K562 (cell line): ENCODE data around the gene CNDP1. TPM values are rescaled to one million over a fixed set of nuclear protein-coding genes. Genes with fewer than 3 reads are reported as not detected.

Source experiments
- DNMT1 ChIP-seq: fragments of 450-650 bp; IDR thresholded peaks from 2 replicates; pipeline ENCODE4 v1.6.1; 2016; ENCODE audit warnings: antibody characterized with exemption, mild to moderate bottlenecking
- E2F8 ChIP-seq: fragments of 450-650 bp; IDR thresholded peaks from 2 replicates; pipeline ENCODE4 v1.7.1; 2018; ENCODE audit warnings: mild to moderate bottlenecking, low read depth; ENCODE audit not compliant: partially characterized antibody
- EP300 ChIP-seq: IDR thresholded peaks from 2 replicates; pipeline ENCODE4 v1.6.1; 2012; ENCODE audit warnings: low read length, improper control_type of control experiment
- HDAC3 ChIP-seq: fragments of 450-650 bp; IDR thresholded peaks from 2 replicates; pipeline ENCODE4 v1.6.1; 2018; ENCODE audit warnings: borderline replicate concordance, mild to moderate bottlenecking, moderate library complexity; ENCODE audit not compliant: partially characterized antibody
- HMGXB4 ChIP-seq: sonication (generic); formaldehyde crosslinking; IDR thresholded peaks from 2 replicates; pipeline ENCODE4 v1.8.1; 2023; ENCODE audit warnings: mild to moderate bottlenecking, missing genetic modification reagents
- HNRNPL ChIP-seq: fragments of 200-400 bp; formaldehyde crosslinking; IDR thresholded peaks from 2 replicates; pipeline ENCODE4 v1.6.1; 2017; ENCODE audit warnings: low read depth, mild to moderate bottlenecking, low read length
- MAX ChIP-seq: sonication (generic); formaldehyde crosslinking; IDR thresholded peaks from 2 replicates; pipeline ENCODE4 v1.9.0; 2022; ENCODE audit warnings: mild to moderate bottlenecking, missing genetic modification reagents
- PML ChIP-seq: IDR thresholded peaks from 2 replicates; pipeline ENCODE4 v1.6.1; 2012; ENCODE audit warnings: low read length, inconsistent platforms
- POLR3G ChIP-seq: IDR thresholded peaks from 2 replicates; pipeline ENCODE4 v1.6.1; 2011; ENCODE audit not compliant: insufficient read length, insufficient replicate concordance; ENCODE audit errors: extremely low read depth
- PPARD ChIP-seq: fragments of 250-450 bp; sonication (Bioruptor Pico); IDR thresholded peaks from 2 replicates; pipeline ENCODE4 v1.8.0; 2022; ENCODE audit warnings: inconsistent platforms, mild to moderate bottlenecking, moderate library complexity
- RBFOX2 ChIP-seq: fragments of 200-400 bp; formaldehyde crosslinking; IDR thresholded peaks from 2 replicates; pipeline ENCODE4 v1.6.1; 2017; ENCODE audit warnings: low read depth, mild to moderate bottlenecking, low read length, moderate library complexity
- SAFB2 ChIP-seq: fragments of 200-400 bp; formaldehyde crosslinking; IDR thresholded peaks from 2 replicates; pipeline ENCODE4 v1.6.1; 2018; ENCODE audit warnings: borderline replicate concordance, low read length, low read depth, moderate library complexity; ENCODE audit not compliant: severe bottlenecking
- SMARCC2 ChIP-seq: fragments of 450-650 bp; IDR thresholded peaks from 2 replicates; pipeline ENCODE4 v1.6.1; 2017; ENCODE audit warnings: antibody characterized with exemption, moderate library complexity, mild to moderate bottlenecking, low read depth
- TARDBP ChIP-seq: fragments of 450-650 bp; IDR thresholded peaks from 2 replicates; pipeline ENCODE4 v1.6.1; 2016
- TFAP4 ChIP-seq: sonication (generic); formaldehyde crosslinking; IDR thresholded peaks from 2 replicates; pipeline ENCODE4 v1.8.0; 2022; ENCODE audit warnings: missing genetic modification reagents, mild to moderate bottlenecking, moderate library complexity, borderline replicate concordance
- ZBTB12 ChIP-seq: fragments of 250-450 bp; sonication (Bioruptor Pico); IDR thresholded peaks from 2 replicates; pipeline ENCODE4 v1.4.0; 2020
- ZKSCAN8 ChIP-seq: fragments of 200-800 bp; sonication (Bioruptor generic); IDR thresholded peaks from 2 replicates; pipeline ENCODE4 v1.6.1; 2016; ENCODE audit warnings: missing genetic modification characterization, missing compliant biosample characterization
- ZNF740 ChIP-seq, 3 experiments: fragments of 200-800 bp in 1 of 3; sonication (Bioruptor generic) in 1 of 3; sonication (generic) in 1 of 3; formaldehyde crosslinking in 1 of 3; IDR thresholded peaks; 2 replicates each; pipeline versions ENCODE4 v1.6.1 to v1.8.0; 2016 to 2022; ENCODE audit warnings: mild to moderate bottlenecking in 2 of 3, missing compliant biosample characterization in 2 of 3, missing genetic modification characterization in 2 of 3, missing genetic modification reagents in 1 of 3
- ZNF75A ChIP-seq: fragments of 450-650 bp; formaldehyde crosslinking; IDR thresholded peaks from 2 replicates; pipeline ENCODE4 v1.4.0; 2020; ENCODE audit warnings: mild to moderate bottlenecking
- polyA plus RNA-seq, 8 experiments: library from polyadenylated mRNA; depleted of rRNA in 4 of 8; stranded (reverse) in 5 of 8; unstranded in 3 of 8; fragments of >200 nt; fragmentation: Nextera tagmentation in 2 of 8; fragmentation: Illumina TruSeq in 1 of 8; extraction: Ambion mirVana in 2 of 8; extraction: Trizol in 1 of 8; gene quantifications; 2 replicates each; pipeline versions ENCODE4 v1.2.1 to v1.2.3, GENCODE V29; 2011 to 2014; ENCODE audit warnings: inconsistent platforms in 1 of 8, missing spikeins in 1 of 8
- total RNA-seq, 7 experiments: library from RNA; depleted of rRNA in 6 of 7; stranded (reverse); fragments of >200 nt in 6 of 7; fragmentation: Illumina TruSeq in 2 of 7; extraction: Trizol in 2 of 7; gene quantifications; 2 replicates each; pipeline versions ENCODE4 v1.2.1 to v1.2.3, GENCODE V29; 2011 to 2021; ENCODE audit warnings: low replicate concordance in 1 of 7

The CNDP1 gene
- total and polyA plus RNA-seq, 9 of the 15 experiments (the other 6 are each of a cell fraction or from before 2014, with no cell fraction given), result not detected

GRCh38 chr18:74498712-74499627, 35.3 kb upstream of the CNDP1 start (continued):
- TF ChIP-seq E2F8 (no peak), PPARD (CRISPR knock-in tag) (no peak), DNMT1 (no peak), TARDBP (no peak), ZNF75A (CRISPR knock-in tag) (no peak), RBFOX2 (peak; percentile 39; the same call in 1 of the 2 replicates), ZKSCAN8 (CRISPR knock-in tag) (no peak), HNRNPL (no peak), HMGXB4 (CRISPR knock-in tag) (no peak), HDAC3 (no peak), POLR3G (no peak), TFAP4 (CRISPR knock-in tag) (peak; percentile 26; the same call in 1 of the 2 replicates), ZNF740 (CRISPR knock-in tag; IDR thresholded peaks at IDR 0.05) (no peak), ZNF740 (tag; IDR thresholded peaks at IDR 0.05) (no peak), EP300 (no peak), SAFB2 (no peak), PML (no peak), MAX (peak; percentile 37; the same call in 1 of the 2 replicates), ZBTB12 (CRISPR knock-in tag) (no peak), SMARCC2 (no peak)
